Activated naive CD4-positive, alpha-beta T cell (primary cell): ENCODE data around the gene AKAP11.

Experiments used
- DNase-seq, 4 experiments: peaks; one replicate each; lab custom pipeline; 2025; lab: John Stamatoyannopoulos, UW

Gene AKAP11

GRCh38 chr13:42272804-42273175 lies 838 bp downstream of the AKAP11 start:
- DNase-seq, result no peak

GRCh38 chr13:42274386-42275097 lies 2.6 kb downstream of the AKAP11 start:
- no peak for DNase-seq

GRCh38 chr13:42275098-42275471 lies 3.1 kb downstream of the AKAP11 start:
- no peak for DNase-seq

- DNase-seq, result no peak
Observed at GRCh38 chr13:42275506-42275905, 3.6 kb downstream of the AKAP11 start.

- no peak for DNase-seq
Observed at GRCh38 chr13:42276683-42277082, 4.7 kb downstream of the AKAP11 start.

GRCh38 chr13:42277618-42278276 lies 5.8 kb downstream of the AKAP11 start:
- DNase-seq, result no peak

DNA sequence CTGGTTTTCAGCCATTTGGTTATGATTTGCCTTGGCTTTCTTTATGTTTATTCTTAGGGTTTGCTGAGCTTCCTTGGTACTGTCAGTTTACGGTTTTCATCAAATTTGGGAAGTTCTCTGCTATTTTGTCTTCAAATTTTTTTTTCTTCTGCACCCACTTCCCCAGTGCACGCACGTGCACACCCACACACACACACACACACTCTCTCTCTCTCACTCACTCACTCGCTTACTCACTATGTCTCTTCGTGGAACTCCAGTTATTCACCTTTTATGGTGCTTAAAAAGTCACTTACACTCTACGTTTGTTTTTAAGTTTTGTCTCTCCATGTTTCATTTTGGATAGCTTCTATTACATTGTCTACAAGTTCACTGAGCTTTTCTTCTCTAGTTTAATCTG lies 7.1 kb downstream of the AKAP11 start:
- DNase-seq, result no peak

GRCh38 chr13:42279986-42280385 lies 8.0 kb downstream of the AKAP11 start:
- no peak for DNase-seq

DNA sequence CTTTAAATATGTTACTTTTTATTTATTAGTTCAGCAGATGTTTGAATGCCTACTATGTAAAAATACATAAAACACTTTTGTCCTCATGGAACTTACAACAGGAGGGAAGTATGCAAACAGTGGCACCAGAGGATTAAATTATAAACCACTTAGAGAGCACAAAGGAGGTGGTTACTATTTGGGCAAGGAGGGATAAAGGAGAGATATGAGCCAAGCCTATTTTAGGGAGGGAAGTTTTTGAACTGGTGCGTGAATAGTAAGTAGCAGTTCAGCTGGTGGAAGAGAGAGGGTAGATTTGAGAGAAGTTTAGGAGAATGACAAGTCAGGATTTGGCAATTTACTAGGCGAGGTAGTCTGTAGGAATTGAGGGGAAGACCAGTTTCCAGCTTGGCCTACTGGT lies 8.6 kb downstream of the AKAP11 start:
- no peak for DNase-seq

DNA sequence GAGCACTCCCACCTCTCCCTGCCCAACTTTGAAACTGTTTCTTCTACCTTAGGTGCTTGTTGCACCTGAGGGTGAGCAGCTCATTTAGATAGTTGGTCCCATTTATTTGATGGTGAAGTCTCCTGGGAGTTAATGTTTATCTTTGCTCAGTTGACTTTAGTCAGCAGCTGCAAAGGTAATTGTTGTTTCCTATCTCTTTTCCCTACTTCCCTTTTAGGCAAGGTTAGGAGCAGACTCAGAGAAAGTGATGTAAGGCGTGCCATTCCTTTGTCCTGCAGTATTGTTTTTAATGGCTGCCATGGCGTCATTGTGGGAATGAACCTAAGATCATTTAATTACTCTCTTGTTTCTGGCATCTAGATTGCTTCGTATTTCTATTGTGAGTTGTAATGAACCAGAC lies 11.6 kb downstream of the AKAP11 start:
- DNase-seq, result no peak

DNA sequence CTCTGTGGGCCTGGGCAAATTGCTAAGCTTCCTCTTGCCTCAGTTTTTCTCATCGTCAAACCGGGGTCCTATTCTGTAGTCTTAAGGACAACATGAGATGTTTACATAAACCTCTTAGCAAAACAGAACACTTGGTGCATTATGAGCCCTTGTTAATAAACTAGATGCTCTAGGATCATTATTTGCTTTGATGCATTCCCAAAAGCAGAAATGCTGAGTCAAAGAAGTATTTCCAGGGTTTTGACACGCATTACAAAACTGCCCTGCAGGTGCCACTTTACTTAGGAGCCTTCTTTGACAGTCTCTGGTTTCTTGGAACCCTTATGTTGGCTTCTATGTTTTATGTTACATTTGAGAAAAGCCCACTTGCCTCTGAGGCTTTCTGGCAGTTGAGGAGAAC lies 12.1 kb downstream of the AKAP11 start:
- no peak for DNase-seq

DNA sequence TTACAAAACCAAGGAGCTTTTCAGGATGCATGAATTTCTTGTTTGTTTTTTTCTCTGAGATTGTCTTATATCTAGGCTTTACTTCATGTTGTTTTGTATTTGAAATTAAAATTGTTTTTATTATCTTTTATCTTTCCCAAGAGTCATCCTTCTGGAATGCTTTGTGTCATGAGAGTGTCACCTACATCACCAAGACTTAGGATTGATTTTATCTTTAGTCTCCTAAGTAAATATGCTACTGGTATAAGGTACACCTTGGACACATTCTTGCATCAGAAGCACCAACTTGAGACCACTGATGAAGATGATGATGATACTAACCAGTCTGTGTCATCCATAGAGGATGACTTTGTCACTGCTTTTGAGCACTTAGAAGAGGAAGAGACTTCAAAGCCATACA lies 26.4 kb downstream of the AKAP11 start:
- no peak for DNase-seq

- no peak for DNase-seq
Observed at GRCh38 chr13:42305503-42305902, 33.6 kb downstream of the AKAP11 start.

DNA sequence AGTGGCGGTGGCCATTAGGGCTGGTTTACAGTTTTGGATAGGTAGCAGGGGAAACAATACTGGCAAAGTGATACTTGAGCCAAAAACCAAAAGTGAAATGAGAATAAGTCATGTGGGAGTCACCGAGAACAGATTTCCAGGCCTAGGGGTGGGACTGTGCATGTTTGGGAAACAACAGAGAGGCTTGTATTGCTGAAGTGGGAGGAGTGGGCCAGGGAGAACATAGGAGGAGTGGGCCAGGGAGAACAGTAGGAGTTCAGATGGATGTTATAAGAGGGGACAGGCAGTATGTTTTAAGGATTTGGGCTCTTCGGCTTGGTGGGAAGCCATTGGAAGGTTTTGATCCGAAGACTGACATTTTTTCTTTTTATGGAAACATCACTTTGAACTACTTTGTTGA lies 35.5 kb downstream of the AKAP11 start:
- no peak for DNase-seq

DNA sequence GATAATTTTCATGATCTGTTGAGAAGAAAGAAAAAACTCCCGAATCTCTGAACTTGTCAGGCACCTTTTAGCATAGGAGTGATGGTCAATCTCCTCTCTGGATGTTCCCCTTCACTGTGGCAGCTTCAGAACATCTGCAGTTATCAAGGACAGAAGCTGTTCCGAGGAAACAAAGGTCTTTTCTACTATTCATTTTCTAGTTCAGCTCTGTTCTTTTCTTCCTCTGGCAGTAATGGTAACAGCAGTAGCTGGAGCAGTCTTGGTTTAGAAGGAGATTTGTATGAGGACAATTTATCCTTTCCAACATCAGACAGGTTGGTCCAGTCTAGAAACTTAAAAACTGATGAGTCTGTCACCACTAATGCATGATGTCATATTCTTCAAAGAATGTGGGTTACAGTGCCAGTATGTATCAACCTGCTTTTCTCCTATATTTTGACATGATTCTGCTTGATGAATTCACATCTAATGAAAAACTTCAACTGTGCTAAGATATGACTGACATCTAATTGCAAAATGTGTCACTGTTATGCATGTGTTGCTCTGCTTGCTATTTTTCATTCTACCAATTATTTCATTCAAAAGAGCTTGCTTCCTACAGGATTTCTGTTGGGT lies 41.0 kb downstream of the AKAP11 start:
- no peak for DNase-seq

GRCh38 chr13:42318570-42318969 lies 46.6 kb downstream of the AKAP11 start:
- DNase-seq, result no peak

DNA sequence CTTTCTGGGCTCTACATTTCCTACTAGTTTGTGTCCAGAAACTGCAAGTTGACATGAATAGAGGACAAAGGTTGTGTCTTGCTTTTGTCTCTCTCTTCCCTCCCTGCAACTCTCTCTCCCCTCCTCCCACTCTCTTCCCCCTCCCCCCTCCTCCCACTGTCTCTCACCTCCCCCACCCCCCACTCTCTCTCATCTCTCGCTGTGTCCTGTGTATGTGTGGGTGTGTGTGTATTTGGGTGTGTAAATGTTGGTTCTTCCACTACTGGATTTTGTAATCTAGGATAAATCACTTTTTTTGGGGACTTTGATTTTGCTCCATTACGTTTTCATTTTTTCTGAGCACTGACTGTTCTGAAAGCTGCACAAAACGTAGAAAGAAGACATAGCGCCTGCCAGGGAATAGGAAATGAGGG lies 48.4 kb downstream of the AKAP11 start:
- DNase-seq, result no peak

DNA sequence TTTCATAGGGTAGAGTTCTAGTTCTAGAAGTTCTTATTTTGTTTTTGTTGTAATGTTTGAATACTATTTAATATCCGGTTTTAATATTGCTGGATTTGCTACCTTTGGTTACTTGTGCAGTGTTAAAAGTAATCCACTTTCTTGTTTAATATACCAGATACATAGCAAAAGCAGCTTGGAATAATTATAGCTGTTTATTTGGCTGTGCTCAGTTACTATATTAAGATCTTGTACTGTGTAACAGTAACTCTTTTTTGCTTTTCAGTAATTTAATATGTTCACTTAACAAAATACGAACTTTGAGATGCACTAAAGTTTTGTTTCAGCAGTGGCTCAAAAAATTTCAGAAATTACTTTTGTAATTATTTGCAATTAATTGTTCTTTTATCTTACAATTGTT lies 50.9 kb downstream of the AKAP11 start:
- no peak for DNase-seq

DNA sequence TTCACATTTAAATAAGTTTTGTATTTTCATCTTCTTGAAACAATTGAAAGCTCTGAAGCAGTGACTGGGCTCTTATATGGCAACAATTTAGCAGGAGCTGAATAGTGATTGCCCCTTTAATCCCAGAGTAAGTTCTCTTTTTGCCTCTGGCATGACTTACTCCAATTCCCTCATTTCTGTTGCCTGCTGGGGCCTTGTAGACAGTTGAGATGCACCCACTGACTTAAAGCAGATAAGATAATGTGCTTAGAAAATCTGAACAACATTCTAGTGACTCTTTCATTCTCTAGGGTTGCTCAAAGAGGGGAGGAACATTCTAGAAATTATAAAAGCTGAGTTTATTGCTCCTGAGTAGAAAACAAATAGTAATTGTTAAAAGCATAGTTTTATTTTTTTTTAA lies 52.8 kb downstream of the AKAP11 start:
- DNase-seq, result no peak

GRCh38 chr13:42327725-42328124 lies 55.8 kb downstream of the AKAP11 start:
- DNase-seq, result no peak

DNA sequence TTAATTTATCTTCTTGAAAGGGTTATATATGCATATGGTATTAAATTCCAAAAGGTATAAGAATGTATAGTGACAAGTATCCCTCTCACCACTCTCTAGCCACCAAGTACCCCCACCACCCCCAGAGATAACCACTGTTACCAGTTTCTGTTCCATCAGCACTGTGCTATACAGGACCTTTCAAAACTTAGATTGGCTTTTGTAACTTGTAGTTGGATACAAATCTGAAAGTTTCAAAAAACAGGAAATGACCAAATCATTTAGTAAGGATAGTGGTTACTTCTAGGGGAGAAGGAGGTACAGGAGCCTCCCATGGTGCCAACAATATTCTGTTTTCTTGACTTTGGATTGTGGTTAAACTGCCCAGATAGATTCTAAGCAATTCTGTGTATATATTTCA lies 56.7 kb downstream of the AKAP11 start:
- DNase-seq, result no peak

- DNase-seq, result no peak
Observed at GRCh38 chr13:42329239-42329638, 57.3 kb downstream of the AKAP11 start.

DNA sequence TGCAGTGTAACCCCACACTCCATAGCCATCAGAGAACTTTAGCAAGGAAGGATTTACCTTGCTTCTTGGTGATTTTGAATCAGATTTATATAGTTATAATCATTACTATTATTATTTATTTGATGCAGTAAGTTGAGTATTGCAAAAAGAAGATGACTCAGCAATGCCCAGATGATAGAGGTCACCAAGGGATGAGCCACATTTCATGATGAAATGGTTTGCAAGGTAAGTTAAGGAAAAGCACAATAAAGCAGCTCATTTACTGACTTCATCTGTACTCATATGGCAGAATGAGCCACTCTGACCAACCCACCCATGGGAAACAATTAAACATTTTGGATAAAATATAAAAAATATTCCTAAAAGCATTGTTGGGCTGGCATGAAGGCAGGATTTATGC lies 59.1 kb downstream of the AKAP11 start:
- DNase-seq, result no peak
